GM19438 (cell line): Measurements from ENCODE around the gene ITGAL.
A peak's percentile ranks its signal among the peaks of the same experiment; 100 is the strongest.
"Not testable (repeated sequence)": the region's sequence is repeated elsewhere in the genome, so short reads cannot be mapped to it uniquely, and the experiment has no call there.

Experiments used
- ATAC-seq: cut with Tn5 transposase; IDR thresholded peaks from one replicate; pipeline ENCODE4 v1.9.1; 2021; ENCODE audit warnings: low read depth; ENCODE audit not compliant: unreplicated experiment

ITGAL gene

DNA sequence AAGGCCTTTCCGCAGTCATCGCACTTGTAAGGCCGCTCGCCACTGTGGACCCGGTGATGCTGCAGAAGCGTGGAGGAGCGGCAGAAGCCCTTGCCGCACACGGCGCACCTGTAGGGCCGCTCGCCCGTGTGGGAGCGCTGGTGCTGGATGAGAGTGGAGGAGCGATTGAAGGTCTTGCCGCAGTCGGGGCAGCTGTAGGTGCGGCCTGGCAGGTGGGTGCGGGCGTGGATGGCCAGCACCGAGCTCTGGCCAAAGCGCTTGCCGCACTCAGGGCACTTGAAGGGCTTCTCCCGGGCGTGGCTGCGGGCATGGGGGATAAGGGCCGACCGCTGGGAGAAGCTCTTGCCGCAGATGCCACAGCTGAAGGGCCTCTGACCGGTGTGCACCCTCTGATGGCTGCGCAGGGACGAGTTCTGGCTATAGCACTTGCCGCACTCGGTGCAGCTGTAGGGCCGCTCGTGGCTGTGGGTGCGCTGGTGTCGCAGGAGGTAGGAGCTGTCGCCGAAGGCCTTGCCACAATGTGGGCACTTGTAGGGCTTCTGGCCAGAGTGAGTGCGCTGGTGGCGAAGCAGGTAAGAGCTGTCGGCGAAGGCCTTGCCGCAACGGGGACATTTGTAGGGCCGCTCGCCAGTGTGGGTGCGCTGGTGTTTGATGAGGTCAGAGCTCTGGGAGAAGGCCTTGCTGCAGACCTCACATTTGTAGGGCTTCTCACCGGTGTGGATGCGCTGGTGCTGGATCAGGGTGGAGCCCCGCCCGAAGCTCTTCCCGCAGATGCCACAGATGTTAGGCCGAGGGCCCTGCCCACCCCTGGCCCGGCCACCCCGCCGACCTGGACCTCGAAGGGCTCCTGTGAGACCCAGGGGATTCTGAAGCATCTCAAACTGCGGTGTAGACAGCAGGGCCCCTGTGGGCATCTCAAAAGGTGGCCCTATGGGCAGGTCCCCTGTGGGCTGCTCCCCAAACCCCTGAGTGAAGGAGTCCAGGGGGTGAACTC is 52.3 kb downstream of the ITGAL start:
- ATAC-seq, result no peak

DNA sequence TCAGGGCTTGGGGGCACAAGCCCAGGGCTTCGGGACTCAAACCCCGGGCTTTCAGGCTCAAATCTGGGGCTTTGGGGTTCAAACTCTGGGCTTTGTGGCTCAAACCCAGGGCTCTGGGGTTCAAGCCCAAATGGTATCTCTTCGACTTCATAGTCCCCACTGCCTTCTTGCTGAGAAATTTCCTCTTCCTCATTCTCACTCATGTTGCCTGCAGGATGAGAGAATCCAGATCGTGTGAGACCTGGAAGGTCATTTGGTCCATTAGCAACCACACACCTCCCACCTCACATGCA is 53.2 kb downstream of the ITGAL start:
- no peak for ATAC-seq

DNA sequence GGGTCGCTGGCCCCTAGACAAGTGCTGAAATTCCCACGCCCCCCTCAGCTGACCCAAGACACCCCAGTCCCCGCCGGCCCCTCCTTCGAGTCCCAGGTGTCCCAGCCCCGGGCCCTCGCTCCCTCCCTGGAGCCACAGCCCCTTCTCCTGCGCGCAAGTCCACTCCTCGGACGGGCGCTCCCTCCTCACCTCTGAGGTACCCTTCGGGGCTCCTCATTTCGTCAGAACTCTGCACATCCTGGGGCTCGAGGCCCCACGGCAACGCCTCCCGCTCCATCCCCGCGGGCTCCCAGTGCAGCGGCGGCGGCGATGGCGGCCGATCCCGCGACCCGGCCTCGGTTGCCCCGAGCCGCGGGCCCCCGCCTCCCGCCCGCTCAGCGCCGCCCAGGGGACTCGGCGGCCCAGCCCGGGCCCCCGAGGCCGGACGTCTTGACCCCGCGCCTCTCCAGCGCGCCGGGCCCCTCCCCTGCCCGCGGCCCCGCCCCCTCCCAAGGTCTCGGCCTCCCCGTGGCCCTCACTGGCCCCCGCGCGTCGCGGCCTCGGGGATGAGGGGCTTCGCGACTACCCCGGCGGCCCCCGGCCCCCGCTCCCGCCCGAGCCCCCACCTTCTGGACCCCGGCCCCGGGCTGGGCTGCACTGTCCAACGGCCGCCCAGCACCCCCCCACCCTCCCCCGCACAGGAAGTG is 53.7 kb downstream of the ITGAL start, which contains the start of gene ZNF768:
Gene ZNF768, minus strand, starts transcription at position 430 of the 686 bp plus-strand sequence. Its CDS starts 153 bp downstream, at position 277.
- ATAC-seq, result peak; percentile 14

DNA sequence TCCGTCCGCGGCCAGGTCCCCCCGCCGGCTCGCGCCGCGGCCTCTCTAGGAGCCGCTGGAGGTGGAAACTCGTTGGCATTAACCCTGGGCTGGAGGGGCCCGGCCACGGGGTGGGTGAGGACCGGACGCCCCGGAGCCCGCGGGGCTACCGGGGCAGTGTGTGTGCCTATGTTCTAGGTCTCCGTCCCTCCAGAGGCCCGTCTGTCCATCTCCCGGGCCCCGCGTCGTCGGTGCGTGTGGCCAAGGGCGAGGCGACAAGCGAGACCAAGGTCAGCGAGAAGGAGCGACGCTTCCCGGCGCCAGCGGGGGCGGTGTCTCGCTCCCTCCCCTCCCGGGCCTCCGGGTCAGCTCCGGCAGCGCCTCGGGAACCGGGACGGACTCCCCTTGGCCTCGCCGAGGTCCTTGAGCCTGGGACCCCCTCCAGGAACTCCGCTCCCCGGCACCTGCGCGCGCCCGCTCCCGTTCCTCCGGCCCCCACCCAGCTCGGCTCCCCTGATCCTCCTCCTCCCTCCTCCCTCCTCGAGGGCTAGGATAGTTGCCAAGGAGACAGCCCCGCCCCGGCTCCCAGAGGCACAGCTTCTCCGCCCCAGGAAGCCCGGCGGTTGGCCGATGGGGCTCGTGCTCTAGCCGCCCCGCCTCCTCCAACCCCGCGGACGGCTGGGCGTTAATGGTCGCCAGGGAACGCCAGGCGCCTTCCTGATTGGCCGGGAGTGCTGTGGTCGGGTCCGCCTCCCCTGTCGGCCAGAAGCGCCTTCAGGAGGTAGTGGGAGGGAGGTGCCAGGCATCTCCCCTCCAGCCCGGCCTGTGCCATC is 54.5 kb downstream of the ITGAL start:
- ATAC-seq, result peak; percentile 81

DNA sequence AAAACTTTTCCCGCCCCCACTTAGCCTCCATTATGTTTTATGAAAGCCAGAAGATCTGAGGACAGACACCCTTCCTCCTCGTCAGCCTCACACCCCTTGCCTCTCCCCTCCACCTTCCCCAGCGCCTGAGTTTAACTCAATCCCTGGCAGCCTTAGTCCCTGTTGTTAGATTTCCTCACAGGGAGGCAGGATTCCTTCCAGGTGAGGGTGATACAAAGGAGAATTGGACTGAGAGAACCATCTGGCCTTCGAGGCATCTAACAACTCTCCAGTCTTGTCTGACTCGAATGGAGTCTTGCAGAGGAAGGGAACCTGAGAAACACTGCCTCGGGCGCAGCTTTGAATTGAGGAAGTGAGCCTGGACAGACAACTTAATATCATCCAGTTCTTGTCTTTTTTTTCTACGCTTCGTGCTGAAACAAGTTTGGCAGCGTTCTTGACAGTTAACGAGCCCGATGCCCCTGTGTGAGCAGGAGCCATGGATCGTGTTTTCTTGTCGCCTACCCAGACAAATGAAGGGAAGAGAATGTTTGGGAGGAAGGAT is 55.2 kb downstream of the ITGAL start:
- peak; percentile 8 for ATAC-seq

DNA sequence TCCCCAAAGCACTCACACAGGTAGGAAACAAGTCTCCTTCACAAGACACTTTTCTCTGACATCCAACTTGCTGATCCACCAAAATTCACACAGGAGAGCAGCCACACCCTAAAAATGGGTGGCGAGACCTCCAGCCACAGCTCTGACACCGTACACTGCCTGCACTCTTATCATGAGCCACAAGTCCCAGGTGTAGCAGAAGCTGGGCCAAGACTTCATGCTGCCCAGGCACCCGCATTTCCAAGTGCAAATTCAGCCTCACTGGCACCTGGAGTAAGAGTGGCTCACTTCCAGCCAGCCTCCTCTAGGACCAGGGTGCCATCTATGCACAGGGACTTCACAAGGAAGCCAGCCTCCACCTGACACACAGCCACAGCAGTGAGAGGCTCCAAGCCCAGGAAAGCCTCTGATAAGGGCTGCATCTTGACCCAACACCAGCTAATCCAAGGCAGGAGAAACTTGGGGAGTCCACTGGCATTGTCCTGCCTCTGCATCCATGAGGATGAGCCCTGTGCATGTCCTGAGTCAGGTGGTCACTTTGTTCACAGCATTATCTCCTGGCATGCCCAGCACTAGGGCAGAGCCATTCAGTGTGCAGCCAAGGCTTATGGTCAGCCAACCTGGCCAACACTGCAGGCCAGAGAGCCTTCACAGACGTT is 56.4 kb downstream of the ITGAL start:
- no peak for ATAC-seq

DNA sequence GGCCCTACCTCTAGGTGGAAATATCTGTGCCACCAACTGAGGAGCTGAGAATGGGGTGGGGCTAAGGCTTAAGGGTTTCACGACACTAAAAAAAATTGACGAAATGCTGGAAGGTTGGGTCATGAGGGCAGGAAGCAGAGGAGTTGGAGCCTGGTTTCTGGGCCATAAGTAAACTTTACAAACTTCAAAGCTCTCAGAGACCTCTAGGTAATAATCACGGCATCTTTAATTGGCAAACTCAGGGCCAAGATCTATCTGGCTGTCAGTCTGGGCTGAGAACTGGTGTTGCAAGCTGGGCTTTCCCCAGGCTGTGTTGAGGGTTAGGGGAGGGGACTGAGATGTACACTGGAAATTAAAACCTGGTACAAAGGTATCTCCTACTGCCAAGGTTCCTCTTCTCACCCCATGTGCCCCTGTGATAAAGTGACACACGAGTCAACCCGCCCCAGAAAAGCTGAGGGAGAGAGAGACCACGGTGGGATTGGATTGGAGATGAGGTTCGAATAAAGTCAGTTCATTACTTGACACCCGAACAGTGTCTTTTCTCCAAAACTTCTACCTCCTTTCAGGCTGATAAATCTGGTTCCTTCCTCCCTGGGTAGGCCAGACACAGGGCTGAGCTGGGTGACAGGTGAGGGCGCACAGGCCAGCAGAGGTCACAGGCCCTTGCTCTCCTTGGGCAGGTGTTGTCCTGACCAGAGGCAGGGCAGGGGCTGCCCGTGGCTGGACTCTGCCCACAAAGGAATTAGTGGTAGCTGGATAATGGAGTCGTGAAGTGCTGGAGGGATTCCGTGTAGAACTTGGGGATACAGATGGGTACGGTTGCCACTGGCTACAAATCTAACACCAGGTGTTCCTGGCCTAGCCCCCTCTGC is 57.9 kb downstream of the ITGAL start:
- no peak for ATAC-seq

DNA sequence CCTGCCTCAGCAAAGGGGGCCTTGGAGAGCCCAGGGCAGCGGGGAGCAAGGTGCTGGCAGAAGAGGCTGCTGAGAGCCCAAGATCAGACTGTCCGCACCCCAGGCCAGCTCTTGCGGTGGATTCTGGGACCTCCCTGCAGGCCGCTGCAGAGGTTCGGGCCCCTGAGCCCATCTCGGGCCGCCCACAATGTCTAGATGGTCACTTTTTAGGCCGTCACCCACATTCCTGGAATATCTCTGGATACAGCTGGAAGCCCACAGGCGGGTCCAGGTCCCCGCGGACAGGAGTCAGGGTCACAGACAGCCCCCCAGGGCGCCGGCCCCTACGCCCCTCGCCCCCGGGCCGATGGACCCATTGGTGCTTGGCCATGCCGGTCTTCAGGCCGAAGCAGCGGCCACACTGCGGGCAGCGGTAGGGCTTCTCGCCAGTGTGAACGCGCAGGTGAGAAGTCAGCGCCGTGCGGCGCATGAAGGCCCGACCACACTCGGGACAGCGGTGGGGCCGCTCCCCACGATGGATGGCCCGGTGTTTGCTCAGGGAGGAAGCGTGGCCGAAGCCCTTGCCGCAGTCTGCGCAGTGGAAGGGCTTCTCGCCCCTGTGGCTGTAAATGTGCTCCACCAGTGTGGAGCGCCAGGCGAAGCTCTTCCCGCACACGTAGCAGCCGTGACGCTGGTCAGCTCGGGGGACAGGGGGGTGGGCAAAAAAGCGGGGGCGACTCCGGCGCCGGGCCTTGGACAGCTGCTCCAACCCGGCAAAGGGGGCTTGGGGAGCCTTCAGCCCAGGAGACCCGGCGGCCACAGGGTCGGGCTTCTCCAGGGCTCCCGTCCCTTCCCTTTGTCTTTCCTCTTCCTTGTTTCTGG is 60.0 kb downstream of the ITGAL start:
- ATAC-seq, result no peak

DNA sequence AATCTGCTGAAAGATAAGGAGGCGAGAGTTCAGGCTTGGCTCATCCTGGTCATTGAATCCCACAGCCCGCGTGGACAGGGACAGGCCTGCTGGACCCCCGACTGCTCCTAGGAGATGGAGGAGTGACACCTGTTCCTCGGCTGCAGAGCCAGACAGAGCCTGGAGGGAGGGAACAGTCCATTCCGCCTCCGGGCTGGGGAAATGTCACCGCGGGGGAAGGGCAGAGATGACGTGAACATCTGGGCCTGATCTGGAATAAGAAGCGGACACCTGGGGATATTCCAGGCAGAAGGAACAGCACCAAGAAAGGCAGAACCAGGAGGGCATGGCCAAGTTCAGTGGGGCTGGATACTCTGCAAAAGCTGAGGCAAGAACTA is 60.6 kb downstream of the ITGAL start:
- ATAC-seq, result no peak

DNA sequence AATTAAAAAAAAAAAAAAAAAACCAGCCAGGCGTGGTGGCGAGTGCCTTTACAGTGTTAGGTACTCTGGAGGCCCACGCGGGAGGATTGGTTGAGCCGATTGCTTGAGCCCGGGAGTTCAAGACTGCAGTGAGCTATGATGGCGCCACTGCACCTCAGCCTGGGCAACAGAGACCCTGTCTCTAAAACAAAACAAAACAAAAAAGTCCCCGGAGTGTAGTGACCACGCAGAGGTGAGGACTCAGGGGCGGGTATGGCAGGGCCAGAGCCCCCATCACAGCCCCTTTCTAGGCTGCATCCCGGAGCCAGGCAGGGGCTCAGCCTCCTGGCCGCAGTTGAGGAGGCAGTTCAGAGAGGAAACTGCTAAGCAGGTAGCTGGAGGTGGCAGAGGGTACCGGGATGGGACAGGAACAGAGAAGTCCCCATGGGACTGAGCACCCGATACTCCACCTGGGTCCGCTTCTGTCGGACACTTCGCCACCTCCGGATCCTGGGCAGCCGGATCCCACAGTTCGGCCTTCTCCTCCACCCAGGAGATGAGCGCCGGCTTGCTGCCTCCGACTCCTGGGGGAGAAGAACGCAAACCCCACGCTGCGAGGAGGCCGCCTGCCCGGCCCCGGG is 61.3 kb downstream of the ITGAL start:
- ATAC-seq, result no peak

DNA sequence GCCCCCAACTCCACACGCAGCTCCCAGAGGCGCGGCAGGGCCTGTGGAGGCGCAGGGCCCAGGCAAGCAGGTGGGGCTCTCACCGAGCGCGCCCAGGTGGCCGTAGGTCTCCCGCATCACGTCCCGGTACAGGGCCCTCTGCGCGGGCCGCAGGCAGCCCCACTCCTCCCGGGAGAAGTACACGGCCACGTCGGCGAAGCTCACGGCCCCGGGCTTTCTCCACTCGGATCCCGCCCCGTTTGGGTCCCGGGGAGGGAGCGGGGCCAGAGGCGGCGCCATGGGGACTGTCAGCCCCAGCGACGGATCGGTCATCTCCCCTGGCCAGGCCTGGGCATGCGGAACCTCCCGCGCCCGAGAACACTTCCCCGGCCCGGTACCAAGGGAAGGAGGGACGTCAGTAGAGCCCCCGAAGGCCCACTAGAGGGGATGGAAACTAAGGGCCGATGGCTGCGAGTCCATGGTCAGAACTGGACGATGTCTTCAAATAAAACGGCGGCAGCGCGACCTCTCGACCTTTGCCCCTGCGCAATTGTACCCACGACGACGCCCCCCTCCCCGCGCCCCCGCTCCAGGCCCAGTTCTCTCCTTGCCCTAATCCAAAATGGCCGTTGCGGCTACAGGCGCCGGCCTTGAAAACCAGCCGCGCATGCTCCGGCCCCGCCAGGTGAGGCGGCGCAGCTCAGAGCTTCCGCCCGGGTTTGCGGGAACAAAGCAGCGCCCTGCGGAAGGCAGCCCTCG is 62.0 kb downstream of the ITGAL start, which contains the start of gene ZNF747:
Gene ZNF747, minus strand, starts transcription at position 491 of the 738 bp plus-strand sequence. Its CDS starts 179 bp downstream, at position 312.
- peak; percentile 73 for ATAC-seq

DNA sequence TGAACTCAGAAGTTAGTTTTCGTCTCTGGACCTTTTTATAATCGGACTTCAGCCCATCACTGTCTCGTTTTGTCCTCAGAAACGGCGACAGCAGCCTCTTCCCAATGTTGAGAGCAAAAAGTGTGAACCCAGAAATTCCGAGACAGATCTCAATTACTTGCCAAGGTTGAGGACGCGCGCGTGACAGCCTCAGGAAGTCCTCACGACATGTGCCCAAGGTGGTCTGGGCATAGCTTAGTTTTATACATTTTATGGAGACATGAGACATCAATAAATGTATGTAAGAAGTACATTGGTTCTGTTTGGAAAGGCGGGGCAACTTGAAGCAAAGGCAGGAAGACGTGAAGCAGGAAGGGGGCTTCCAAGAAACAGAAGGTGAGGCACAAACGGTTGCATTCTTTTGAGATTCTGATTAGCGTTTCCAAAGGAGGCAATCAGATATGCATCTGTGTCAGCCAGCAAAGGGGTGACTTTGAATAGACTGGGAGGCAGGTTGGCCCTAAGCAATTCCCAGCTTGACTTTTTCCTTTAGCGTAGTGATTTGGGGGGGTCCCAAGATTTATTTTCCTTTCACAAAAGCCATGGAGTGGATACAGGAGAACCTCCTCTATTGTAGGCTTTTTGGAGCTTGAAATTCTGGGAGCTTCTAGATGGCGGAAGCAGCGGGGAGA is 62.7 kb downstream of the ITGAL start:
- ATAC-seq, result peak; percentile 29

DNA sequence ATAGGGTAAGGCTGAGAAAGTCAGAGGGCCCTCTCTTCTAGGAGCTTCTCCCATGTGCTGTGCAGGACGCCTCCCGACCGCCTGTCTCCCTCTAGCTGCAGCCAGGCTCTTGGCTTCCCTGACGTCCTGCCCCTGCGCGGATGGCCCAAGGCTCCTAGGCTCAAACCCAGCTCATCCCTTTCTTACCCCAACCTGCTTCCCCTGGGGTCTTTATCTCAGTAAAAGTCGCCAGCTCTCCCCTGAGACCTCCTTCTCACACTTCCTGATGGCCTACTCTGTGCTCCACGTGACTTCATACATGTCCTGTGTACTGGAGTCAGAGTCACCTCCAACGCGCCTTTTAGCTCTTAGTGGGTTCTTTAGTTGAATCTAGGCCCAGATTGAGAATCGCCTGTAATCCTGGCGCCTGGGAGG is 63.2 kb downstream of the ITGAL start:
- ATAC-seq, result no peak

DNA sequence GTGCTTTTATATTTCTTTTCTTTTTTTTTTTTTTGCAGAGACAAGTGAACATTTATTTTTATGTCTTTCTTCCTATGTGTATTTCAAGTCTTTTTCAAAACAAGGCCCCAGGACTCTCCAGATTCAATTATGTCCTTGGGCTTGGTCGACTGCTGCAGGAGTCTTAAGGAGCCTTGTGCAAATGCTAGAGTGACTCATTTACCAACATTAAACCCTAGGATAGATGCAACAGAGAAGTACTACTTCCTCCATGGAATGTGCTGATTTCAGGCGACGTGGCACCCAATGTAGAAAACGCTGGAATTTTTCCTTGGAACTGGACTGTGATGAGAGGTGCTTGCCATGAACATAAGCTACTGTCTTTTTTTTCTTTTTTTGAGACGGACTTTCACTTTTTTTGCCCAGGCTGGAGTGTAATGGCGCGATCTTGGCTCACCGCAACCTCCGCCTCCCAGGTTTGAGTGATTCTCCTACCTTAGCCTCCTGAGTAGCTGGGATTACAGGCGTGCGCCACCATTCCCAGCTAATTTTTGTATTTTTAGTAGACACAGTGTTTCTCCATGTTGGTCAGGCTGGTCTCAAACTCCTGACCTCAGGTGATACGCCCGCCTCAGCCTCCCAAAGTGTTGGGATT is 64.0 kb downstream of the ITGAL start:
- ATAC-seq, result not testable (repeated sequence)

DNA sequence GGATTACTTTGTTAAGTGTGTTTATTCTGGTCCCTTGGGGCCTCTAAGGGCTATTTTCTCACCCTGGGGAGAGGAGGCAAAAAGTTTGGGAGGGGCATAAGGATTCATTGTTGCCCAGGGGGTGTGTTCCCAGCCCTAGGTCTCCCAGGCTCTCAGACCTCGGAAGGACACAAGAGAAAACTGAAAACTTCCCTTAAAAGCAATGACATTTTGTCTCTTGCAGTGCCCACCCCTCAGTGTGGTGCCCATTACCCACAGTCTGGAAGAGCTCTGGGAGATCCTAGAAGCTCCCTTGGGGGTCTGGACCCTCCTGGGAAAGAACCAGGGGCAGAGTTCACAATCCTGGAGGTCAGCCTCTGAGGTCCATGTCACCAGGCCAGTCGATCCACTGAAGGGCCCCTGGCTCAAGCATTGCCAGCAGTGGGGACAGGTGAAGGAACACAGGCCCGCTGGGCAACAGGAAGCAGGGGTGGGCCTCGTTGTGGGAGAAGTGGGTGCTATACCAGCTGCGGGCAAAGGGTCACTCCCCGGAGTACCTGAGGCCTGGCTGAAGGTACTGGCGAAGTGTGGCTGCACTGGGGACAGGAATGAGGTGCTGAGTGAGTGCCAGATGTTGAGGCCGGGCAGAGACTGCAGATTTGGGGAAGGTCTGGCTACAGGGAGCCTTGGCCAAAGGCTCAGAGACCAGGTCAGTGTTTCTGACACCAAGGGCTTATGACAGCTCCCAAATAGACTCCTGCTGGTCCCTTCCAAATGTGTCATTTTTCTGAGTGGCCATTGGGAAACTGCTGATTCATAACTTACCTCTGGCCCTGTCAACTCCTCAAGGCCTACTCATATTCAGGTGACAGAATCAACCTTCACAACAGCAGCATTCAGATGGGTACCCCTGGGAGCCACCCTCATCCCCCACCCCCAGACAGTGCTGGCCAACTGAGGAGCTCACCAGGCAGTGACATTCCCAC is 66.7 kb downstream of the ITGAL start:
- no peak for ATAC-seq
